Epithelial cell of proximal tubule (primary cell): ENCODE data around the gene TNFAIP3. TPM values are rescaled to one million over a fixed set of nuclear protein-coding genes. Genes with fewer than 3 reads are reported as not detected.

Experiments used
- DNase-seq: peaks from one replicate; pipeline ENCODE4 v3.0.0-alpha.2; 2011; ENCODE audit warnings: low read depth
- H3K4me3 ChIP-seq: 2 replicates; pipeline ENCODE4 v1.5.1; 2011; ENCODE audit warnings: low read depth, mild to moderate bottlenecking, low read length
- CTCF ChIP-seq: conservative IDR thresholded peaks from 2 replicates; pipeline ENCODE4 v1.5.1; 2012; ENCODE audit warnings: low read depth, mild to moderate bottlenecking, low read length
- total RNA-seq: library from RNA; depleted of rRNA; stranded (reverse); fragments of >200 nt; gene quantifications from 2 replicates; pipeline ENCODE4 v1.2.3, GENCODE V29; 2015

TNFAIP3 gene
- total RNA-seq, 1 donor from 2014 or later, result 13.6 TPM

GRCh38 chr6:137909533-137909932 lies 42.5 kb downstream of the TNFAIP3 start:
- no peak overlapping the region for H3K4me3 ChIP-seq
- no peak for DNase-seq
- no peak for TF ChIP-seq CTCF

- DNase-seq, result no peak
- no peak overlapping the region for H3K4me3 ChIP-seq
- TF ChIP-seq CTCF, result no peak
Measured at GRCh38 chr6:137910424-137910834, 43.4 kb downstream of the TNFAIP3 start.

GRCh38 chr6:137910843-137911456 lies 43.9 kb downstream of the TNFAIP3 start:
- DNase-seq, result no peak
- no peak for TF ChIP-seq CTCF
- no peak overlapping the region for H3K4me3 ChIP-seq

- no peak for TF ChIP-seq CTCF
- H3K4me3 ChIP-seq, result no peak overlapping the region
- DNase-seq, result no peak
Measured at GRCh38 chr6:137911675-137912191, 44.7 kb downstream of the TNFAIP3 start.

GRCh38 chr6:137912813-137913212 lies 45.8 kb downstream of the TNFAIP3 start:
- no peak for DNase-seq
- no peak overlapping the region for H3K4me3 ChIP-seq
- no peak for TF ChIP-seq CTCF

GRCh38 chr6:137913434-137913833 lies 46.4 kb downstream of the TNFAIP3 start:
- DNase-seq, result no peak
- no peak for TF ChIP-seq CTCF
- no peak overlapping the region for H3K4me3 ChIP-seq

- no peak for DNase-seq
- no peak for TF ChIP-seq CTCF
- H3K4me3 ChIP-seq, result no peak overlapping the region
Measured at GRCh38 chr6:137913996-137914529, 47.0 kb downstream of the TNFAIP3 start.
